GM12878 (cell line): Measurements from ENCODE around the gene ZNF142. TPM values are rescaled to one million over a fixed set of nuclear protein-coding genes. Genes with fewer than 3 reads are reported as not detected.

Source experiments
- ATAC-seq: fragments of 200-7000 bp; cut with Tn5 transposase; 3 replicates; pipeline ENCODE4 v1.9.1; 2020; ENCODE audit warnings: mild to moderate bottlenecking, moderate library complexity
- BruUV-seq: library from RNA; stranded (reverse); fragments of 400-500 nt; replicated peaks from 2 replicates; lab custom pipeline; 2021; lab: Mats Ljungman, UMichigan
- CTCF ChIA-PET: fragments of 300-600 bp; sonication (Branson Sonifier 250); formaldehyde crosslinking; extraction: SDS; loops from one replicate; lab custom pipeline; 2021; ENCODE audit warnings: inconsistent platforms; lab: Yijun Ruan, JAX
- POLR2A ChIA-PET: fragments of 350-600 bp; formaldehyde crosslinking; extraction: SDS; loops from one replicate; lab custom pipeline; 2021; ENCODE audit warnings: inconsistent platforms; lab: Charles Lee
- RAD21 ChIA-PET: fragments of 300-600 bp; sonication (Branson Sonifier 250); formaldehyde crosslinking; loops from one replicate; lab custom pipeline; 2023; ENCODE audit warnings: antibody characterized with exemption; ENCODE audit not compliant: unreplicated experiment; lab: Charles Lee
- SMC1A ChIA-PET: fragments of 300-600 bp; sonication (Branson Sonifier 250); formaldehyde crosslinking; loops from one replicate; lab custom pipeline; 2023; ENCODE audit not compliant: unreplicated experiment, uncharacterized antibody; lab: Charles Lee
- DNase-seq: peaks from one replicate; pipeline ENCODE4 v3.0.0-alpha.2; 2011; ENCODE audit warnings: low read depth, low spot score
- FAIRE-seq: peaks from 3 replicates; lab custom pipeline; 2011; peaks lifted over from hg19 to GRCh38; lab: Jason Lieb, UNC
- H2AFZ ChIP-seq: 2 replicates; pipeline ENCODE4 v1.6.0; 2011; ENCODE audit warnings: low read depth, low read length, control low read depth; ENCODE audit not compliant: control insufficient read depth
- H3K27ac ChIP-seq: 2 replicates; pipeline ENCODE4 v1.5.1; 2011; ENCODE audit warnings: control low read depth; ENCODE audit not compliant: control insufficient read depth, insufficient read depth
- H3K27me3 ChIP-seq, 2 experiments: replicated peaks in 1 of 2; 2 replicates each; pipeline versions ENCODE4 v1.6.0 to v1.6.1; 2011; ENCODE audit warnings: low read length in 1 of 2; ENCODE audit not compliant: control insufficient read depth in 2 of 2, insufficient read depth in 2 of 2
- H3K36me3 ChIP-seq, 2 experiments: 2 replicates each; pipeline ENCODE4 v1.5.1; 2011; ENCODE audit warnings: low read length in 1 of 2; ENCODE audit not compliant: control insufficient read depth in 2 of 2, insufficient read depth in 2 of 2
- H3K4me1 ChIP-seq: 2 replicates; pipeline ENCODE4 v1.6.1; 2011; ENCODE audit warnings: mild to moderate bottlenecking, low read length, moderate library complexity, mixed read lengths; ENCODE audit not compliant: control insufficient read depth, insufficient read depth
- H3K4me2 ChIP-seq: 2 replicates; pipeline ENCODE4 v1.6.0; 2011; ENCODE audit warnings: control low read depth; ENCODE audit not compliant: control insufficient read depth, insufficient read depth
- H3K4me3 ChIP-seq: fragments of 200-600 bp; sonication (generic); 2 replicates; pipeline ENCODE4 v1.5.1; 2016
- H3K79me2 ChIP-seq: 2 replicates; pipeline ENCODE4 v1.6.0; 2011; ENCODE audit warnings: low read length; ENCODE audit not compliant: control insufficient read depth, insufficient read depth
- H3K9ac ChIP-seq: 2 replicates; pipeline ENCODE4 v1.8.0; 2011; ENCODE audit warnings: low read length, control low read depth, mixed read lengths; ENCODE audit not compliant: control insufficient read depth, insufficient read depth
- H3K9me3 ChIP-seq: replicated peaks from 3 replicates; pipeline ENCODE4 v1.5.1; 2011; ENCODE audit warnings: mild to moderate bottlenecking, low read length; ENCODE audit not compliant: control insufficient read depth, insufficient read depth
- H4K20me1 ChIP-seq: 2 replicates; pipeline ENCODE4 v1.6.0; 2011; ENCODE audit not compliant: control insufficient read depth, insufficient read depth
- BCL3 ChIP-seq: IDR thresholded peaks from 2 replicates; pipeline ENCODE4 v1.6.1; 2011; ENCODE audit warnings: borderline replicate concordance, low read depth, mild to moderate bottlenecking, moderate library complexity, low read length; ENCODE audit not compliant: insufficient read depth, poor library complexity, severe bottlenecking
- FOXK2 ChIP-seq: fragments of 450-650 bp; IDR thresholded peaks from 2 replicates; pipeline ENCODE4 v1.6.1; 2017; ENCODE audit warnings: mild to moderate bottlenecking, moderate library complexity
- IKZF1 ChIP-seq: fragments of 450-650 bp; conservative IDR thresholded peaks from 2 replicates; pipeline ENCODE4 v1.6.1; 2017; ENCODE audit warnings: antibody characterized with exemption, mild to moderate bottlenecking
- NKRF ChIP-seq: fragments of 450-650 bp; conservative IDR thresholded peaks from 2 replicates; pipeline ENCODE4 v1.6.1; 2017; ENCODE audit warnings: mild to moderate bottlenecking, moderate library complexity
- POLR2A ChIP-seq: IDR thresholded peaks from 2 replicates; pipeline ENCODE4 v1.6.1; 2011; ENCODE audit warnings: low read depth, mild to moderate bottlenecking, low read length
- RAD51 ChIP-seq: fragments of 450-650 bp; IDR thresholded peaks from 2 replicates; pipeline ENCODE4 v1.6.1; 2016; ENCODE audit warnings: moderate library complexity, mild to moderate bottlenecking, inconsistent platforms
- SIN3A ChIP-seq: IDR thresholded peaks from 2 replicates; pipeline ENCODE4 v1.6.1; 2012; ENCODE audit warnings: low read depth, low read length, improper control_type of control experiment
- SUPT20H ChIP-seq: IDR thresholded peaks from 2 replicates; pipeline ENCODE4 v1.6.1; 2011; ENCODE audit warnings: low read depth, mild to moderate bottlenecking, low read length, moderate library complexity, borderline replicate concordance; ENCODE audit not compliant: control insufficient read depth
- TCF12 ChIP-seq: IDR thresholded peaks from 2 replicates; pipeline ENCODE4 v1.6.1; 2011; ENCODE audit warnings: low read depth, mild to moderate bottlenecking, low read length
- WGBS: methylation state at CpG from one replicate; pipeline ENCODE4 v1.1.6; 2016; ENCODE audit warnings: low lambda C conversion rate; ENCODE audit not compliant: insufficient replicate concordance, insufficient coverage; ENCODE audit errors: missing lambda C conversion rate; 5-methylcytosine and 5-hydroxymethylcytosine counted together
- in situ Hi-C: fragments of 300-500 bp; cut with MboI; formaldehyde crosslinking; loops from 9 replicates; pipeline ENCODE4 v1.14.3; 2018; ENCODE audit warnings: mixed read lengths
- intact Hi-C: fragments of 100-400 bp; cut with micrococcal nuclease; formaldehyde crosslinking; loops from one replicate; pipeline ENCODE4 v1.14.2; 2022; ENCODE audit not compliant: unreplicated experiment
- polyA plus RNA-seq, 11 experiments: library from polyadenylated mRNA; depleted of rRNA in 4 of 11; unstranded in 6 of 11; stranded (reverse) in 5 of 11; fragments of >200 nt; fragmentation: Nextera tagmentation in 4 of 11; fragmentation: Illumina TruSeq in 1 of 11; extraction: Ambion mirVana in 4 of 11; extraction: Trizol in 1 of 11; gene quantifications; 1 replicate in 1 of 11; 2 replicates in 10 of 11; pipeline versions ENCODE4 v1.2.1 to v1.2.3, GENCODE V29; 2011 to 2016; ENCODE audit warnings: inconsistent platforms in 2 of 11, missing spikeins in 2 of 11, low read depth in 1 of 11
- total RNA-seq, 4 experiments: library from RNA; depleted of rRNA in 3 of 4; stranded (reverse); fragments of >200 nt in 3 of 4; fragmentation: Illumina TruSeq in 1 of 4; extraction: Trizol in 1 of 4; gene quantifications; 2 replicates each; pipeline versions ENCODE4 v1.2.1 to v1.2.3, GENCODE V29; 2013 to 2021

ZNF142 gene
- total and polyA plus RNA-seq, 10 of the 15 experiments (the other 5 are each of a cell fraction or from before 2014, with no cell fraction given), result 1.3 to 40.9 (median 15.0) TPM

- Histone ChIP-seq H3K4me2 (no peak overlapping the region), H3K36me3 (peaks cover 27 to 34% of the 10 kb centered on the region in 2 experiments), H3K4me1 (no peaks in the 10 kb centered on the region), H3K9me3 (no peaks in the 10 kb centered on the region), H3K27me3 (no peaks in the 10 kb centered on the region), H3K27ac (no peak overlapping the region), H3K9ac (no peak overlapping the region), H2AFZ (no peak overlapping the region), H3K79me2 (no peaks in the 10 kb centered on the region), H4K20me1 (no peaks in the 10 kb centered on the region), H3K4me3 (no peak overlapping the region)
- in situ Hi-C loops (no loop called here), intact Hi-C loops (no loop called here)
- ChIA-PET RAD21 (no interaction called here), SMC1A (no interaction called here), POLR2A (no interaction called here), CTCF (no interaction called here)
- DNase-seq (no peak), ATAC-seq (no peak), FAIRE-seq (no peak)
- TF ChIP-seq RAD51 (no peak), POLR2A (peak; percentile 45)
- no TSS peak for BruUV-seq
- WGBS, result 92% methylated on average over 18 of the region's 18 CpGs
Measured at GRCh38 chr2:218642121-218642656, 17.2 kb downstream of the ZNF142 start.

GRCh38 chr2:218638372-218638771, 21.1 kb downstream of the ZNF142 start:
- Histone ChIP-seq H3K4me3 (no peak overlapping the region), H3K27me3 (no peaks in the 10 kb centered on the region), H3K27ac (no peak overlapping the region), H3K9me3 (no peaks in the 10 kb centered on the region), H2AFZ (no peak overlapping the region), H4K20me1 (no peaks in the 10 kb centered on the region), H3K4me1 (no peaks in the 10 kb centered on the region), H3K79me2 (no peaks in the 10 kb centered on the region), H3K9ac (no peak overlapping the region), H3K4me2 (no peak overlapping the region), H3K36me3 (peaks cover 18 to 20% of the 10 kb centered on the region in 2 experiments)
- FAIRE-seq (no peak), DNase-seq (no peak), ATAC-seq (no peak)
- in situ Hi-C loops, result no loop called here
- ChIA-PET SMC1A (no interaction called here), POLR2A (no interaction called here), RAD21 (no interaction called here), CTCF (no interaction called here)
- TF ChIP-seq IKZF1, result no peak
- TF ChIP-seq TCF12, result no peak
- no peak for TF ChIP-seq SUPT20H
- no peak for TF ChIP-seq BCL3
- no peak for TF ChIP-seq SIN3A
- no peak for TF ChIP-seq FOXK2
- no peak for TF ChIP-seq NKRF
- no TSS peak for BruUV-seq
- WGBS, result 97% methylated on average over 18 of the region's 18 CpGs
- intact Hi-C loops, result no loop called here
